Limb (tissue), 2 donors: Measurements from ENCODE around the gene MARVELD2.
"Not testable (repeated sequence)": the region's sequence is repeated elsewhere in the genome, so short reads cannot be mapped to it uniquely, and the experiment has no call there.

Experiments
- DNase-seq, 2 donors: peaks; one replicate each; pipeline ENCODE4 v3.0.0-alpha.2; 2016; ENCODE audit errors: extremely low spot score in 2 of 2

Gene MARVELD2

GRCh38 chr5:69414885-69415583 lies at the start of gene MARVELD2:
TSS of gene MARVELD2 (plus strand) at chr5:69415116. CDS start at chr5:69419386, 4,270 bp downstream.
- peak; percentile 2 to 50 for DNase-seq

GRCh38 chr5:69367697-69368279 lies 47.1 kb upstream of the MARVELD2 start:
- no peak for DNase-seq

GRCh38 chr5:69368458-69369339 lies 46.2 kb upstream of the MARVELD2 start:
- no peak for DNase-seq

GRCh38 chr5:69369340-69370121 lies 45.4 kb upstream of the MARVELD2 start, which contains the start of the genes AK6, RAD17 and TAF9:
TSS of gene AK6 (minus strand) at chr5:69369520. CDS start at chr5:69369490, 30 bp downstream.
TSS of gene RAD17 (plus strand) at chr5:69369818. CDS start at chr5:69372209, 2,391 bp downstream.
TSS of gene TAF9 (minus strand) at chr5:69369520. CDS start at chr5:69365737, 3,783 bp downstream.
- DNase-seq: peak; percentile 94 to 96

- not testable (repeated sequence) for DNase-seq
These were observed 44.6 kb upstream of the MARVELD2 start for GRCh38 chr5:69370335-69370734.

GRCh38 chr5:69372394-69372793 lies 42.5 kb upstream of the MARVELD2 start:
- DNase-seq: no peak

GRCh38 chr5:69374911-69375446 lies 39.9 kb upstream of the MARVELD2 start:
- DNase-seq: no peak

- DNase-seq: no peak
These were observed 36.5 kb upstream of the MARVELD2 start for GRCh38 chr5:69378376-69378775.

GRCh38 chr5:69404659-69405330 lies 10.1 kb upstream of the MARVELD2 start:
- no peak for DNase-seq

GRCh38 chr5:69415584-69415958 lies 655 bp downstream of the MARVELD2 start:
- peak in 1 of 2 donors; percentile 25 for DNase-seq

- DNase-seq: no peak
These were observed 1.3 kb downstream of the MARVELD2 start for GRCh38 chr5:69416180-69416579.

GRCh38 chr5:69416699-69417098 lies 1.8 kb downstream of the MARVELD2 start:
- DNase-seq: no peak

- no peak for DNase-seq
These were observed 3.6 kb downstream of the MARVELD2 start for GRCh38 chr5:69418554-69418953.

- DNase-seq: no peak
These were observed 16.7 kb downstream of the MARVELD2 start for GRCh38 chr5:69431424-69432303.

GRCh38 chr5:69432412-69433206 lies 17.7 kb downstream of the MARVELD2 start:
- no peak for DNase-seq

GRCh38 chr5:69435276-69435884 lies 20.5 kb downstream of the MARVELD2 start:
- DNase-seq: not testable (repeated sequence)

- no peak for DNase-seq
These were observed 29.3 kb downstream of the MARVELD2 start for GRCh38 chr5:69444127-69444754.
